Activated CD4-positive, alpha-beta T cell treated with anti-CD3 and anti-CD28 coated beads, Interleukin-2, Interleukin-6, amounts not matched to agents 100 ng/mL and 50 ng/mL, durations not matched to agents 16 hours and 8 hours (primary cell): Measurements from ENCODE around the gene GMEB1.

Experiments used
- DNase-seq: peaks from one replicate; pipeline ENCODE4 v3.0.0-alpha.2; 2020

The GMEB1 gene

GRCh38 chr1:28755701-28756100 lies 87.1 kb downstream of the GMEB1 start:
- DNase-seq: no peak

- no peak for DNase-seq
Measured at GRCh38 chr1:28756846-28757245, 88.3 kb downstream of the GMEB1 start.

GRCh38 chr1:28758420-28758819 lies 89.8 kb downstream of the GMEB1 start:
- no peak for DNase-seq

- no peak for DNase-seq
Measured at GRCh38 chr1:28759257-28759656, 90.7 kb downstream of the GMEB1 start.

GRCh38 chr1:28761189-28761588 lies 92.6 kb downstream of the GMEB1 start:
- no peak for DNase-seq

- DNase-seq: no peak
Measured at GRCh38 chr1:28766532-28767183, 98.1 kb downstream of the GMEB1 start.
